Pancreas (tissue), 10 donors: ENCODE data around the gene ZBTB7A. TPM values are rescaled to one million over a fixed set of nuclear protein-coding genes. Genes with fewer than 3 reads are reported as not detected.

Experiments used
- ATAC-seq, 4 donors: fragments of 200-7000 bp; cut with Tn5 transposase; one replicate each; pipeline versions ENCODE4 v1.8.0 to v1.9.1; 2020; ENCODE audit warnings: mild to moderate bottlenecking in 4 of 4, moderate library complexity in 4 of 4
- DNase-seq, 6 donors: peaks; one replicate each; pipeline ENCODE4 v3.0.0-alpha.2; 2020
- FAIRE-seq: peaks from 2 replicates; lab custom pipeline; 2012; peaks lifted over from hg19 to GRCh38; lab: Jason Lieb, UNC
- H3K27ac ChIP-seq, 4 donors: fragments of 200-600 bp; sonication (generic); 1 replicate in 3 of 4; 2 replicates in 1 of 4; pipeline versions ENCODE4 v1.5.0 to v1.8.0; 2020
- H3K27me3 ChIP-seq, 4 donors: fragments of 200-600 bp; one replicate each; pipeline ENCODE4 v1.8.0; 2021
- H3K36me3 ChIP-seq, 3 donors: fragments of 200-600 bp; sonication (generic) in 1 of 3; one replicate each; pipeline versions ENCODE4 v1.5.0 to v1.8.0; 2020 to 2021
- H3K4me1 ChIP-seq, 3 donors: fragments of 200-600 bp; one replicate each; pipeline ENCODE4 v1.8.0; 2021
- H3K4me3 ChIP-seq, 4 donors: fragments of 200-600 bp; sonication (generic) in 2 of 4; one replicate each; pipeline versions ENCODE4 v1.5.0 to v1.8.0; 2020 to 2021
- H3K9me3 ChIP-seq, 4 donors: fragments of 200-600 bp; one replicate each; pipeline ENCODE4 v1.8.0; 2021
- CTCF ChIP-seq, 4 donors: fragments of 200-600 bp; sonication (generic) in 3 of 4; IDR thresholded peaks; one replicate each; pipeline versions ENCODE4 v1.5.0 to v1.8.0; 2021; ENCODE audit warnings: antibody characterized with exemption in 4 of 4
- WGBS, 2 donors: extraction: QIAGEN DNeasy Blood & Tissue Kit; methylation state at CpG; one replicate each; pipeline ENCODE4 v1.1.7; 2013; 5-methylcytosine and 5-hydroxymethylcytosine counted together
- intact Hi-C, 3 donors: fragments of 100-400 bp; cut with DNase I; formaldehyde crosslinking; loops; one replicate each; pipeline versions ENCODE4 v1.11.1 to v1.14.2; 2022
- polyA plus RNA-seq, 2 donors: library from polyadenylated mRNA; stranded (reverse); fragments of 200-250 nt; gene quantifications; one replicate each; pipeline ENCODE4 v1.2.3, GENCODE V29; 2013
- total RNA-seq, 6 donors: library from RNA; stranded (reverse); fragmentation: NEBNext Ultra II Directional in 4 of 6; extraction: Animal tissue kit (Norgen Biotek cat#: 25700) in 4 of 6; gene quantifications; one replicate each; pipeline versions ENCODE4 v1.2.1 to v1.2.4, GENCODE V29; 2021 to 2023
- donor health status: healthy with polysubstance abuse.
- donor health status: DM: no; HTN: no; CAD: no; lungs with moderate emphysema.
- donor health status: DM: no; HTN: no; CAD: no.
- donor health status: control.
- donor health status: control.
- donor health status: Bipolar disorder and iron deficiency.
- donor health status: DM: yes; HTN: yes; CAD: no.
- donor health status: DM: no; HTN: no; CAD: no.
- donor health status: DM: no; HTN: no; CAD: no.
- donor health status: DM: yes; HTN: yes; CAD: no.

The ZBTB7A gene
- total and polyA plus RNA-seq, 8 donors: 6.1 to 25.0 (median 13.2) TPM

- DNase-seq: peak; percentile 71 to 90 (median 78)
- no peak for FAIRE-seq
- H3K4me3 ChIP-seq: no peak overlapping the region
- H3K27ac ChIP-seq: peak overlapping the region; percentile 52 to 79 (median 60)
- 19 to 21% methylated on average over 10 to 14 of the region's 14 CpGs for WGBS, 2 donors
- H3K27me3 ChIP-seq: no peaks in the 10 kb centered on the region
- peaks cover 10 to 14% (median 12%) of the 10 kb centered on the region in 3 donors for H3K4me1 ChIP-seq
- TF ChIP-seq CTCF (IDR thresholded peaks at IDR 0.05): no peak
- H3K9me3 ChIP-seq: no peaks in the 10 kb centered on the region
- ATAC-seq: peak; percentile 84 to 95 (median 88)
- intact Hi-C loops: no loop called here
- H3K36me3 ChIP-seq: peaks cover 0 to 4% (median 0%) of the 10 kb centered on the region in 3 donors
Observed at GRCh38 chr19:4042731-4043082, 24.0 kb downstream of the ZBTB7A start.

GRCh38 chr19:4042064-4042730 is 24.5 kb downstream of the ZBTB7A start:
- 70 to 77% methylated on average over 14 of the region's 14 CpGs for WGBS, 2 donors
- no peaks in the 10 kb centered on the region for H3K9me3 ChIP-seq
- no peak for TF ChIP-seq CTCF (IDR thresholded peaks at IDR 0.05)
- H3K4me3 ChIP-seq: no peak overlapping the region
- no peaks in the 10 kb centered on the region for H3K27me3 ChIP-seq
- peaks cover 0 to 9% (median 0%) of the 10 kb centered on the region in 3 donors for H3K36me3 ChIP-seq
- ATAC-seq (peak; percentile 26 to 67 (median 48)), FAIRE-seq (no peak), DNase-seq (peak in 3 of 6 donors; percentile 33 to 61 (median 47))
- peak overlapping the region; percentile 52 to 79 (median 60) for H3K27ac ChIP-seq
- peaks cover 10 to 14% (median 12%) of the 10 kb centered on the region in 3 donors for H3K4me1 ChIP-seq
- intact Hi-C loops: no loop called here

GRCh38 chr19:4038661-4039423 is 27.9 kb downstream of the ZBTB7A start:
- Histone ChIP-seq H3K36me3 (peaks cover 0 to 14% (median 0%) of the 10 kb centered on the region in 3 donors), H3K27ac (no peak overlapping the region), H3K9me3 (no peaks in the 10 kb centered on the region), H3K4me1 (peaks cover 10 to 14% (median 12%) of the 10 kb centered on the region in 3 donors), H3K27me3 (no peaks in the 10 kb centered on the region), H3K4me3 (no peak overlapping the region)
- TF ChIP-seq CTCF (IDR thresholded peaks at IDR 0.05): no peak
- WGBS, 2 donors: 87 to 91% methylated on average over 39 to 40 of the region's 40 CpGs
- no peak for FAIRE-seq
- peak in 2 of 6 donors; percentile 17 to 61 for DNase-seq
- ATAC-seq: no peak
- intact Hi-C loops: no loop called here

- FAIRE-seq (no peak), DNase-seq (no peak), ATAC-seq (no peak)
- H3K4me1 ChIP-seq: peaks cover 9 to 11% (median 10%) of the 10 kb centered on the region in 3 donors
- no peak for TF ChIP-seq CTCF (IDR thresholded peaks at IDR 0.05)
- 92% methylated on average over 22 to 33 of the region's 33 CpGs for WGBS, 2 donors
- no peaks in the 10 kb centered on the region for H3K9me3 ChIP-seq
- H3K27me3 ChIP-seq: no peaks in the 10 kb centered on the region
- H3K4me3 ChIP-seq: no peak overlapping the region
- intact Hi-C loops: no loop called here
- no peak overlapping the region for H3K27ac ChIP-seq
- H3K36me3 ChIP-seq: peaks cover 0 to 22% (median 0%) of the 10 kb centered on the region in 3 donors
Observed at GRCh38 chr19:4038057-4038456, 28.6 kb downstream of the ZBTB7A start.
